Right lobe of liver (tissue), 6 donors: Measurements from ENCODE around the gene EEFSEC. TPM values are rescaled to one million over a fixed set of nuclear protein-coding genes. Genes with fewer than 3 reads are reported as not detected.

Source experiments
- ATAC-seq, 4 donors: fragments of 200-7000 bp; cut with Tn5 transposase; one replicate each; pipeline ENCODE4 v1.9.1; 2020; ENCODE audit warnings: mild to moderate bottlenecking in 4 of 4, moderate library complexity in 4 of 4
- DNase-seq, 3 donors: peaks; one replicate each; pipeline ENCODE4 v3.0.0-alpha.2; 2020
- H3K27ac ChIP-seq, 3 donors: fragments of 200-600 bp; one replicate each; pipeline ENCODE4 v1.8.0; 2022
- H3K27me3 ChIP-seq, 2 donors: fragments of 200-600 bp; one replicate each; pipeline ENCODE4 v1.8.0; 2022
- H3K36me3 ChIP-seq, 4 donors: fragments of 200-600 bp; sonication (generic) in 1 of 4; one replicate each; pipeline versions ENCODE4 v1.5.1 to v1.8.0; 2017 to 2022; ENCODE audit warnings: control low read depth in 1 of 4
- H3K4me1 ChIP-seq, 4 donors: fragments of 200-600 bp; sonication (generic) in 1 of 4; one replicate each; pipeline versions ENCODE4 v1.5.1 to v1.8.0; 2017 to 2022; ENCODE audit warnings: control low read depth in 1 of 4
- H3K4me3 ChIP-seq, 3 donors: fragments of 200-600 bp; one replicate each; pipeline ENCODE4 v1.8.0; 2022
- H3K9me3 ChIP-seq, 4 donors: fragments of 200-600 bp; sonication (generic) in 1 of 4; one replicate each; pipeline versions ENCODE4 v1.5.1 to v1.8.0; 2017 to 2022; ENCODE audit warnings: control low read depth in 1 of 4
- POLR2A ChIP-seq: fragments of 450-650 bp; IDR thresholded peaks from one replicate; pipeline ENCODE4 v1.6.1; 2017; ENCODE audit warnings: antibody characterized with exemption, mild to moderate bottlenecking
- WGBS: methylation state at CpG from one replicate; pipeline ENCODE4 v1.1.6; 2018; ENCODE audit warnings: low coverage, low lambda C conversion rate; ENCODE audit not compliant: insufficient coverage; ENCODE audit errors: missing lambda C conversion rate; 5-methylcytosine and 5-hydroxymethylcytosine counted together
- intact Hi-C, 2 donors: fragments of 100-400 bp; cut with DNase I; formaldehyde crosslinking; loops; one replicate each; pipeline versions ENCODE4 v1.11.2 to v1.14.1; 2022
- total RNA-seq, 6 experiments: library from RNA; depleted of rRNA in 2 of 6; stranded (reverse); fragments of >200 nt in 2 of 6; fragmentation: NEBNext Ultra II Directional in 3 of 6; extraction: Animal tissue kit (Norgen Biotek cat#: 25700) in 3 of 6; gene quantifications; one replicate each; pipeline versions ENCODE4 v1.1.0 to v1.2.4, GENCODE V29; 2016 to 2023
- TF ChIP-seq, protein P1 (sequence below), 4 donors: fragments of 200-600 bp in 3 of 4; fragments of 450-650 bp in 1 of 4; IDR thresholded peaks; one replicate each; pipeline versions ENCODE4 v1.5.1 to v1.8.0; 2016 to 2022; ENCODE audit warnings: antibody characterized with exemption in 4 of 4, mild to moderate bottlenecking in 2 of 4
- donor health status: DM: no; HTN: yes; CAD: no.
- donor health status: DM: no; HTN: no; CAD: no.
- donor health status: DM: no; HTN: no; CAD: no.
- donor health status: DM: no; HTN: yes; CAD: no.
- donor health status: DM: no; HTN: yes; CAD: no.

EEFSEC gene
- total RNA-seq, 6 experiments from 2014 or later, result 10.1 to 24.0 (median 13.4) TPM

DNA sequence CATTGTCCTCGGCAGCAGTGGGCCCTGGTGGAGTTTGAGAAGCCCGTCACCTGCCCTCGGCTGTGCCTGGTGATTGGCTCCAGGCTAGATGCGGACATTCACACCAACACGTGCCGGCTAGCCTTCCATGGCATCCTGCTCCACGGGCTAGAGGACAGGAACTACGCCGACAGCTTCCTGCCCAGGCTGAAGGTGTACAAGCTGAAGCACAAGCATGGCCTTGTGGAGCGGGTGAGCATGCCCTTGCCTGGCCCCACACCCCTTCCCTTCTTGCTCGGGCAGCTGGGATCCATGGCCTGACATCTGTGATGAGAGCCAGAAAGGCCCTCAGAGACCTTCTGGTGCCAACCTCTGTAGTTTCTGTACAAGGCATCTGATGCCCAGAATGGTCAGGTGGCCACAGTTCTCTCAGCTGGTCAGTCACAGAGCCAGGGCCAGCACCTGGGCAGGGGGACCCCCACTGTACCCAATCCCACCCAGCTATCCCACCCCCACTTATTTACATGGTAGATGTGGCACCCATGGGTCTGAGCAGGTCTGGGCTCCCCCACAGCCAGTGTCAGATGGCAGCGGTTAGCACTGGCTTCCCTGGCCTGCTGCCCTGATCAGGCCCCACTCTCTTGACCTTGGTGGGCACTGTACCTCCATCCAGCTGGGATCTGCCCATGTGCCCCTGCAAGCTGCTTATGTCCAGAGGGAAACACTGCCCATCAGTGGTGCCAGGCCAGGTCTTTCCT, 188.5 kb downstream of the EEFSEC start:
- ATAC-seq (no peak), DNase-seq (peak in 2 of 3 donors; percentile 15 to 22)

DNA sequence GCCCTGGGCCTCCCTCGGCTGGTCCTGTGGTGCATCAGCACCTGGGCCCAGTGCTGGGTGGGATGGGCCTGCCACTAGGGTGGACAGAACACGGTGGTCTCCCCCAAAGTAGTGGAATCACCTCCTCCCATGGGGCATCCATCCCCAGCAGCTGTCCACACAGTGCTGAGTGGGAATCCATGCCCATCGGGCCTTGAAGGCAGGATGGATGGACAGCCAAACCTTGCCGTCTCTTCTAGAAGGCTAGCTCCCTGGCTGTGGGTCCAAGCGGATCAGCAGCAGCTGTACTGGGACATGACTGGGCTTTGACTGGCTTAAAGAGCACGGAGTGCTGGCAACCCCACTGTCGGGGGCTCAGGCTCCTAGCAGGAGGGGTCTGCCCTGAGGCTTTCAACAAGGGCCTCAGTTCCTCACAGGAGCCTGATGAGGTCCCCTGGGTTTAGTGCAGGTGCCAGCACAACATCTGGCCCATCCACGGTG, 189.5 kb downstream of the EEFSEC start:
- no peak for TF ChIP-seq POLR2A
- TF ChIP-seq, protein P1, sequence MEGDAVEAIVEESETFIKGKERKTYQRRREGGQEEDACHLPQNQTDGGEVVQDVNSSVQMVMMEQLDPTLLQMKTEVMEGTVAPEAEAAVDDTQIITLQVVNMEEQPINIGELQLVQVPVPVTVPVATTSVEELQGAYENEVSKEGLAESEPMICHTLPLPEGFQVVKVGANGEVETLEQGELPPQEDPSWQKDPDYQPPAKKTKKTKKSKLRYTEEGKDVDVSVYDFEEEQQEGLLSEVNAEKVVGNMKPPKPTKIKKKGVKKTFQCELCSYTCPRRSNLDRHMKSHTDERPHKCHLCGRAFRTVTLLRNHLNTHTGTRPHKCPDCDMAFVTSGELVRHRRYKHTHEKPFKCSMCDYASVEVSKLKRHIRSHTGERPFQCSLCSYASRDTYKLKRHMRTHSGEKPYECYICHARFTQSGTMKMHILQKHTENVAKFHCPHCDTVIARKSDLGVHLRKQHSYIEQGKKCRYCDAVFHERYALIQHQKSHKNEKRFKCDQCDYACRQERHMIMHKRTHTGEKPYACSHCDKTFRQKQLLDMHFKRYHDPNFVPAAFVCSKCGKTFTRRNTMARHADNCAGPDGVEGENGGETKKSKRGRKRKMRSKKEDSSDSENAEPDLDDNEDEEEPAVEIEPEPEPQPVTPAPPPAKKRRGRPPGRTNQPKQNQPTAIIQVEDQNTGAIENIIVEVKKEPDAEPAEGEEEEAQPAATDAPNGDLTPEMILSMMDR (IDR thresholded peaks at IDR 0.05), result no peak
- intact Hi-C loops, result no loop called here
- H3K27me3 ChIP-seq, result no peaks in the 10 kb centered on the region
- WGBS, result 100% methylated on average over 1 of the region's 8 CpGs
- no peaks in the 10 kb centered on the region for H3K9me3 ChIP-seq
- H3K36me3 ChIP-seq, result peaks cover 0 to 9% (median 3%) of the 10 kb centered on the region in 4 donors
- DNase-seq (peak in 2 of 3 donors; percentile 9 to 29), ATAC-seq (peak in 1 of 4 donors; percentile 12)
- no peaks in the 10 kb centered on the region for H3K4me1 ChIP-seq
- H3K4me3 ChIP-seq, result no peak overlapping the region
- no peak overlapping the region for H3K27ac ChIP-seq

More for the DNA sequence above, 188.5 kb downstream of the EEFSEC start:
- Histone ChIP-seq H3K9me3 (no peaks in the 10 kb centered on the region), H3K36me3 (peaks cover 0 to 12% (median 3%) of the 10 kb centered on the region in 4 donors), H3K27ac (no peak overlapping the region), H3K4me1 (no peaks in the 10 kb centered on the region), H3K4me3 (no peak overlapping the region), H3K27me3 (no peaks in the 10 kb centered on the region)
- TF ChIP-seq POLR2A, result no peak
- TF ChIP-seq, protein P1 (IDR thresholded peaks at IDR 0.05), result no peak
- WGBS, result no CpG with 5 or more reads among the region's 12 CpGs
- intact Hi-C loops, result no loop called here

- H3K4me3 ChIP-seq, result no peak overlapping the region
- 84% methylated on average over 3 of the region's 6 CpGs for WGBS
- peak in 2 of 4 donors; percentile 20 to 56 for ATAC-seq
- H3K4me1 ChIP-seq, result no peaks in the 10 kb centered on the region
- intact Hi-C loops, result no loop called here
- H3K27ac ChIP-seq, result no peak overlapping the region
- H3K27me3 ChIP-seq, result no peaks in the 10 kb centered on the region
- H3K9me3 ChIP-seq, result no peaks in the 10 kb centered on the region
- no peak for TF ChIP-seq POLR2A
- TF ChIP-seq, protein P1 (IDR thresholded peaks at IDR 0.05), result no peak
- DNase-seq, result peak in 2 of 3 donors; percentile 5 to 44
- H3K36me3 ChIP-seq, result peaks cover 0 to 9% (median 1%) of the 10 kb centered on the region in 4 donors
Measured at GRCh38 chr3:128343287-128344051, 190.2 kb downstream of the EEFSEC start.

- no peak overlapping the region for H3K27ac ChIP-seq
- no peak overlapping the region for H3K4me3 ChIP-seq
- ATAC-seq (peak in 1 of 4 donors; percentile 9), DNase-seq (peak in 2 of 3 donors; percentile 10 to 23)
- peaks cover 0 to 9% (median 1%) of the 10 kb centered on the region in 4 donors for H3K36me3 ChIP-seq
- H3K4me1 ChIP-seq, result peaks cover 0 to under 1% (median 0%) of the 10 kb centered on the region in 4 donors
- H3K27me3 ChIP-seq, result no peaks in the 10 kb centered on the region
- WGBS, result 83% methylated on average over 4 of the region's 6 CpGs
- H3K9me3 ChIP-seq, result no peaks in the 10 kb centered on the region
- no peak for TF ChIP-seq POLR2A
- intact Hi-C loops, result no loop called here
Measured at GRCh38 chr3:128344052-128344735, 190.9 kb downstream of the EEFSEC start.
